ENCODE results near the gene MAB21L2. TPM values are rescaled to one million over a fixed set of nuclear protein-coding genes. Genes with fewer than 3 reads are reported as not detected.

MAB21L2 gene
- total and polyA plus RNA-seq, 2 of the 8 experiments (the other 6 are each of a cell fraction or from before 2014, with no cell fraction given): 0.03 TPM; not detected in 1

GRCh38 chr4:150632639-150633038 lies 50.7 kb downstream of the MAB21L2 start:
- POLR2A ChIA-PET (ENCODE audit: partially characterized antibody): interaction anchor here (0.5 kb wide), 1 partner anchor 307 kb away, joined by 3 read pairs; no protein-coding TSS in a partner anchor
- Histone ChIP-seq H3K23me2 (ENCODE audit: low read depth, low read length) (no peaks in the 10 kb centered on the region), H3K9me3 (ENCODE audit: insufficient read depth in 2 of 2, low read depth in 1 of 2, low read length in 1 of 2) (no peaks in the 10 kb centered on the region)

More at GRCh38 chr4:150632639-150633038, 50.7 kb downstream of the MAB21L2 start:
- CTCF ChIA-PET (ENCODE audit: partially characterized antibody): interaction anchor here (0.7 to 1.0 kb wide), 2 partner anchors 11 to 335 kb away, joined by 3 to 4 read pairs; no protein-coding TSS in a partner anchor
- Histone ChIP-seq H3K23ac (ENCODE audit: insufficient read length) (no peak overlapping the region), H2BK5ac (ENCODE audit: low read depth, low read length) (no peak overlapping the region), H3K56ac (replicated peaks; ENCODE audit: insufficient read length, low read depth, low read length) (no peak overlapping the region), H4K20me1 (replicated peaks in 1 of 2; ENCODE audit: control insufficient read depth in 1 of 2, insufficient read depth in 2 of 2, low read length in 2 of 2) (no peaks in the 10 kb centered on the region), H2AK5ac (ENCODE audit: low read depth, low read length) (no peak overlapping the region), H2BK12ac (ENCODE audit: low read depth, low read length) (no peak overlapping the region), H3K4me3 (ENCODE audit: extremely low read depth in 1 of 4, insufficient read depth in 2 of 4, low read depth in 3 of 4, low read length in 4 of 4) (no peak overlapping the region), H3K4me1 (replicated peaks in 1 of 4; ENCODE audit: control insufficient read depth in 3 of 4, insufficient read depth in 4 of 4, low read length in 3 of 4) (no peaks in the 10 kb centered on the region), H3K79me1 (ENCODE audit: low read depth, low read length) (no peaks in the 10 kb centered on the region), H3K9ac (replicated peaks in 1 of 4; ENCODE audit: extremely low read depth in 1 of 4, low read depth in 3 of 4, low read length in 3 of 4) (no peak overlapping the region), H3K36me3 (ENCODE audit: control insufficient read depth in 2 of 4, insufficient read depth in 4 of 4, low read length in 3 of 4) (no peaks in the 10 kb centered on the region), H3K27me3 (replicated peaks in 1 of 4; ENCODE audit: control insufficient read depth in 3 of 4, extremely low read depth in 1 of 4, insufficient read depth in 3 of 4, low read length in 3 of 4) (no peaks in the 10 kb centered on the region), H2AFZ (ENCODE audit: low read length) (no peak overlapping the region), H3K4ac (replicated peaks; ENCODE audit: insufficient read length, low read depth, low read length) (no peak overlapping the region), H3K27ac (ENCODE audit: low read depth, low read length) (no peak overlapping the region), H2BK15ac (ENCODE audit: low read length) (no peak overlapping the region), H4K91ac (replicated peaks; ENCODE audit: insufficient read length, low read length) (no peak overlapping the region), H2BK120ac (replicated peaks; ENCODE audit: low read depth, low read length) (no peak overlapping the region), H4K5ac (ENCODE audit: insufficient read length, low read depth, low read length) (no peak overlapping the region), H3K18ac (ENCODE audit: extremely low read depth, low read length) (no peak overlapping the region), H3K79me2 (ENCODE audit: control insufficient read depth in 1 of 2, insufficient read depth in 2 of 2, low read length in 2 of 2) (no peaks in the 10 kb centered on the region), H3K14ac (ENCODE audit: insufficient read length) (no peak overlapping the region), H4K8ac (ENCODE audit: extremely low read depth, insufficient read depth, low read length) (no peak overlapping the region), H3K4me2 (ENCODE audit: insufficient read depth in 1 of 2, low read depth in 2 of 2, low read length in 2 of 2) (no peak overlapping the region), H2BK20ac (ENCODE audit: low read length) (no peak overlapping the region)
- DNase-seq (ENCODE audit: low read depth in 1 of 2, low spot score in 2 of 2): no peak
- TF ChIP-seq NANOG (IDR thresholded peaks at IDR 0.05; ENCODE audit: insufficient read depth, low read depth, low read length, poor library complexity, severe bottlenecking) (no peak), KDM5A (IDR thresholded peaks at IDR 0.05; ENCODE audit: low read length) (no peak), TEAD4 (IDR thresholded peaks at IDR 0.05; ENCODE audit: low read depth, low read length) (no peak), GABPA (IDR thresholded peaks at IDR 0.05; ENCODE audit: borderline replicate concordance, insufficient read depth, low read length) (no peak), RFX5 (IDR thresholded peaks at IDR 0.05; ENCODE audit: borderline replicate concordance, low read depth, low read length) (no peak), KDM4A (IDR thresholded peaks at IDR 0.05; ENCODE audit: low read depth, low read length, severe bottlenecking) (no peak)
- no peak for FAIRE-seq
